Measurements from ENCODE around the gene C11orf91. TPM values are rescaled to one million over a fixed set of nuclear protein-coding genes. Genes with fewer than 3 reads are reported as not detected.
A peak's percentile ranks its signal among the peaks of the same experiment; 100 is the strongest.

Gene C11orf91
- total and polyA plus RNA-seq, 2 of the 8 experiments (the other 6 are each of a cell fraction or from before 2014, with no cell fraction given): not detected

DNA sequence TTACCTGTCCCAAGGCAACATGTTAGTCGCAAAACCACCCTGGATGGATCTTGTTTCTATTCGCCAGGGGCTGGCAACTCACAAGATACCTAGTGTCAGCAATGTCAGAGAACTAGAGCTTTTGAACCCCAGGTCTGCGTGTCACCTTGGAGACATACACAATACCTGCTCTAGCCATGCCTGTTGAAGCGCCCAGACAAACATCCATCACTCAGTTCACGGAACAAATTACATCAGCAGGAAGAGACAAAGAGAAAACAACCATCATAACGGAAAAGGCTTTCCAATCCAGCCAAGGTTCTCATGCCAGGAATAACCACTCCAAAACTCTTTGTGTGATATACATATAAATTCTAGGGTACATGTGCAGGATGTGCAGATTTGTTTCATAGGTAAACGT lies 33.4 kb upstream of the C11orf91 start:
- Histone ChIP-seq H3K36me3 (ENCODE audit: control insufficient read depth in 2 of 4, insufficient read depth in 4 of 4, low read length in 3 of 4) (no peaks in the 10 kb centered on the region; a peak in 1 of 8 replicates), H3K14ac (ENCODE audit: insufficient read length) (no peak overlapping the region), H3K9ac (replicated peaks in 1 of 4; ENCODE audit: extremely low read depth in 1 of 4, low read depth in 3 of 4, low read length in 3 of 4) (no peak overlapping the region; a peak in 1 of 7 replicates), H3K79me2 (ENCODE audit: control insufficient read depth in 1 of 2, insufficient read depth in 2 of 2, low read length in 2 of 2) (peaks cover 2 to 41% of the 10 kb centered on the region in 2 experiments; a peak in 3 of 4 replicates), H3K79me1 (ENCODE audit: low read depth, low read length) (no peaks in the 10 kb centered on the region), H4K8ac (ENCODE audit: extremely low read depth, insufficient read depth, low read length) (no peak overlapping the region), H3K23ac (ENCODE audit: insufficient read length) (no peak overlapping the region), H3K27ac (ENCODE audit: low read depth, low read length) (no peak overlapping the region), H4K20me1 (replicated peaks in 1 of 2; ENCODE audit: control insufficient read depth in 1 of 2, insufficient read depth in 2 of 2, low read length in 2 of 2) (peaks cover 3 to 12% of the 10 kb centered on the region in 2 experiments), H2AFZ (ENCODE audit: low read length) (no peak overlapping the region), H3K4me1 (replicated peaks in 1 of 4; ENCODE audit: control insufficient read depth in 3 of 4, insufficient read depth in 4 of 4, low read length in 3 of 4) (peaks cover 6 to 9% (median 6%) of the 10 kb centered on the region in 4 experiments; a peak in 5 of 7 replicates), H4K91ac (replicated peaks; ENCODE audit: insufficient read length, low read length) (no peak overlapping the region), H2BK20ac (ENCODE audit: low read length) (no peak overlapping the region), H4K5ac (ENCODE audit: insufficient read length, low read depth, low read length) (no peak overlapping the region), H2AK5ac (ENCODE audit: low read depth, low read length) (no peak overlapping the region), H2BK120ac (replicated peaks; ENCODE audit: low read depth, low read length) (no peak overlapping the region), H3K23me2 (ENCODE audit: low read depth, low read length) (peaks cover 9% of the 10 kb centered on the region), H3K4ac (replicated peaks; ENCODE audit: insufficient read length, low read depth, low read length) (no peak overlapping the region), H3K18ac (ENCODE audit: extremely low read depth, low read length) (no peak overlapping the region), H2BK5ac (ENCODE audit: low read depth, low read length) (no peak overlapping the region), H3K56ac (replicated peaks; ENCODE audit: insufficient read length, low read depth, low read length) (no peak overlapping the region), H2BK12ac (ENCODE audit: low read depth, low read length) (no peak overlapping the region), H3K9me3 (ENCODE audit: insufficient read depth in 2 of 2, low read depth in 1 of 2, low read length in 1 of 2) (no peaks in the 10 kb centered on the region), H3K4me3 (ENCODE audit: extremely low read depth in 1 of 4, insufficient read depth in 2 of 4, low read depth in 3 of 4, low read length in 4 of 4) (no peak overlapping the region), H3K27me3 (replicated peaks in 1 of 4; ENCODE audit: control insufficient read depth in 3 of 4, extremely low read depth in 1 of 4, insufficient read depth in 3 of 4, low read length in 3 of 4) (peaks cover 0 to 6% (median 4%) of the 10 kb centered on the region in 4 experiments; a peak in 3 of 7 replicates), H3K4me2 (ENCODE audit: insufficient read depth in 1 of 2, low read depth in 2 of 2, low read length in 2 of 2) (peak overlapping the region in 1 of 2 experiments; percentile 74; a peak in 1 of 4 replicates), H2BK15ac (ENCODE audit: low read length) (no peak overlapping the region)
- TF ChIP-seq YY1 (IDR thresholded peaks at IDR 0.05; ENCODE audit: low read depth, low read length): no peak
- no peak for TF ChIP-seq TBP (IDR thresholded peaks at IDR 0.05; ENCODE audit: low read depth, low read length)
- no peak for TF ChIP-seq SP4 (IDR thresholded peaks at IDR 0.05; ENCODE audit: low read length)
- no peak for TF ChIP-seq CREB1 (IDR thresholded peaks at IDR 0.05)
- no peak for TF ChIP-seq POU5F1 (IDR thresholded peaks at IDR 0.05; ENCODE audit: low read depth, low read length)
- no peak for TF ChIP-seq PHF8 (conservative IDR thresholded peaks at IDR 0.05; ENCODE audit: low read depth, low read length)
- TF ChIP-seq BCL11A (IDR thresholded peaks at IDR 0.05; ENCODE audit: low read depth in 2 of 2, low read length in 2 of 2): no peak
- TF ChIP-seq JUN (IDR thresholded peaks at IDR 0.05; ENCODE audit: low read depth, low read length): no peak
- no peak for DNase-seq (ENCODE audit: low read depth in 1 of 2, low spot score in 2 of 2)
- WGBS, 2 experiments (ENCODE audit: extremely low coverage in 1 of 2, insufficient coverage in 1 of 2, insufficient read length in 1 of 2, insufficient replicate concordance in 2 of 2, low coverage in 1 of 2, low lambda C conversion rate in 2 of 2, missing lambda C conversion rate in 1 of 2): 88% methylated on average over 7 of the region's 7 CpGs; no CpG with 5 or more reads in 1 of the 2 experiments
- FAIRE-seq: no peak
- POLR2A ChIA-PET (ENCODE audit: partially characterized antibody): interaction anchor here (0.6 to 1.1 kb wide), 4 partner anchors 8 to 41 kb away, joined by 3 to 4 read pairs (median 4); no protein-coding TSS in a partner anchor
- CTCF ChIA-PET (ENCODE audit: partially characterized antibody): interaction anchor here (0.7 to 2.3 kb wide), 6 partner anchors 9 to 987 kb away, joined by 3 to 7 read pairs (median 5); no protein-coding TSS in a partner anchor

Data from H1 (cell line).